ENCODE results near the gene KLRC3. TPM values are rescaled to one million over a fixed set of nuclear protein-coding genes. Genes with fewer than 3 reads are reported as not detected.
"Not testable (repeated sequence)": the region's sequence is repeated elsewhere in the genome, so short reads cannot be mapped to it uniquely, and the experiment has no call there.

KLRC3 gene
- total RNA-seq, 2 experiments from 2014 or later: 2.0 to 2.8 TPM

DNA sequence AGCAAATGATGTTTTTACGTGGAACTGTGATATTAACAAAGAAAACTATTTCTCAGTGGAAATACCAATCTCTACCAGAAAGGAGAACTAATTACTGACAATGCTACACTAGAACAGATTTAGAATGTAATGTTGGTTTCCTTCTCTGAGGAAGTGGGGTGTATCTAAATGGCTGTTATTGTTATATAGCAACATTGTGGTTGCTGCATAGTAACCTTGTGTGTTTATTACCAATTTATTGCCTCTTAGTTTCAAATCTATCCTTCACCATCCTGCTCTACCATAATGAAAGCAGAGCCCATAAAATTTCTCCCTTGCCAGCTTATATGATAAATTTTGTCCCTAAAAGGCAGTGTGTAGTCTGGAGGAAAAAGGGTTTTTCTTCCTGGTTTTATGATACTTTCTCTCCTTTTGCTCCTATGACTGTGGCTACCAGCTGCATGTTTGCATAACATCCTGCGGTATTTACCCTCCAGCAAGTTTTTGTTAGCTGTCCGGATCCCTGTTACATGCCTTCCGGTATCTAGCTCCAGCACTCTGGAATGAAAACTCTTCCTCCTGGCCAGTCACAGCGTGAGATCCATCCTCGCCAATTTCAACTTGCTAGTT, 24.9 kb downstream of the KLRC3 start:
- TF ChIP-seq, protein P1, sequence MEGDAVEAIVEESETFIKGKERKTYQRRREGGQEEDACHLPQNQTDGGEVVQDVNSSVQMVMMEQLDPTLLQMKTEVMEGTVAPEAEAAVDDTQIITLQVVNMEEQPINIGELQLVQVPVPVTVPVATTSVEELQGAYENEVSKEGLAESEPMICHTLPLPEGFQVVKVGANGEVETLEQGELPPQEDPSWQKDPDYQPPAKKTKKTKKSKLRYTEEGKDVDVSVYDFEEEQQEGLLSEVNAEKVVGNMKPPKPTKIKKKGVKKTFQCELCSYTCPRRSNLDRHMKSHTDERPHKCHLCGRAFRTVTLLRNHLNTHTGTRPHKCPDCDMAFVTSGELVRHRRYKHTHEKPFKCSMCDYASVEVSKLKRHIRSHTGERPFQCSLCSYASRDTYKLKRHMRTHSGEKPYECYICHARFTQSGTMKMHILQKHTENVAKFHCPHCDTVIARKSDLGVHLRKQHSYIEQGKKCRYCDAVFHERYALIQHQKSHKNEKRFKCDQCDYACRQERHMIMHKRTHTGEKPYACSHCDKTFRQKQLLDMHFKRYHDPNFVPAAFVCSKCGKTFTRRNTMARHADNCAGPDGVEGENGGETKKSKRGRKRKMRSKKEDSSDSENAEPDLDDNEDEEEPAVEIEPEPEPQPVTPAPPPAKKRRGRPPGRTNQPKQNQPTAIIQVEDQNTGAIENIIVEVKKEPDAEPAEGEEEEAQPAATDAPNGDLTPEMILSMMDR (IDR thresholded peaks at IDR 0.05): no peak
- CTCF ChIA-PET: interaction anchor here (0.6 to 2.6 kb wide), 3 partner anchors 10 to 243 kb away, joined by 3 to 13 read pairs (median 4); no protein-coding TSS in a partner anchor
- Mint-ChIP-seq H3K9me3 (peaks cover 6% of the 10 kb centered on the region), H3K27me3 (no peaks in the 10 kb centered on the region), H3K27ac (peak overlapping the region; percentile 97), H3K4me3 (peak overlapping the region; percentile 63), H3K36me3 (ENCODE audit: low read depth) (peaks cover 19% of the 10 kb centered on the region), H3K4me1 (ENCODE audit: low read depth) (peaks cover 64% of the 10 kb centered on the region)
- ATAC-seq (peak; percentile 45), DNase-seq (no peak)
- intact Hi-C loops (cut with micrococcal nuclease): loop anchor here (5.0 kb wide), 1 partner anchor 102 kb away; no protein-coding TSS in a partner anchor
- POLR2A ChIA-PET: interaction anchor here (1.1 to 2.6 kb wide), 4 partner anchors 9 to 163 kb away, joined by 3 to 19 read pairs (median 3); no protein-coding TSS in a partner anchor

DNA sequence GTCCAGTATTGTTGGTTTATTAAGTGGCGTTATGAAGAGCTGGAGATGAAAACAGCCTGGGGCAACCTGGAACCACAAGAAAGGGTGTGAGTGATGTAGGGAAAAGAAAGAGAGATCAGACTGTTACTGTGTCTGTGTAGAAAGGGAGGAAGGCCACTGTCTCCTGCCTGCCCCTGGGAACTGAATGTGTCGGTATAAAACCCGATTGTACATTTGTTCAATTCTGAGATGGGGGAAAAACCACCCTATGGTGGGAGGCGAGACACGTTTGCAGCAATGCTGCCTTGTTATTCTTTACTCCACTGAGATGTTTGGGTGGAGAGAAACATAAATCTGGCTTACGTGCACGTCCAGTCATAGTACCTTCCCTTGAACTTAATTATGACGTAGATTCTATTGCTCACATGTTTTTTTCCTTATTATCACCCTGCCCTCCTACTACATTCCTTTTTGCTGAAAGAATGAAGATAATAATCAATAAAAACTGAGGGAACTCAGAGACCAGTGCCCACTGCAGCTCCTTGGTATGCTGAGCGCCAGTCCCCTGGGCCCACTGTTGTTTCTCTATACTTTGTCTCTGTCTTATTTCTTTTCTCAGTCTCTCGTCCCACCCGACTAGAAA, 25.8 kb downstream of the KLRC3 start:
- peak; percentile 59 for ATAC-seq
- Mint-ChIP-seq H3K27ac (peak overlapping the region; percentile 97), H3K4me3 (peak overlapping the region; percentile 63), H3K4me1 (ENCODE audit: low read depth) (peaks cover 64% of the 10 kb centered on the region), H3K36me3 (ENCODE audit: low read depth) (peaks cover 14% of the 10 kb centered on the region)
- not testable (repeated sequence) for H3K9me3 Mint-ChIP-seq, H3K27me3 Mint-ChIP-seq
- ChIA-PET POLR2A (interaction anchor here (1.1 to 2.6 kb wide), 5 partner anchors 9 to 167 kb away, joined by 3 to 19 read pairs (median 3); no protein-coding TSS in a partner anchor), CTCF (interaction anchor here (0.7 to 1.4 kb wide), 3 partner anchors 28 to 356 kb away, joined by 3 to 5 read pairs (median 3); no protein-coding TSS in a partner anchor)
- peak; percentile 74 for DNase-seq
- intact Hi-C loops (cut with micrococcal nuclease): loop anchor here (5.0 kb wide), 2 partner anchors 103 to 163 kb away; no protein-coding TSS in a partner anchor

DNA sequence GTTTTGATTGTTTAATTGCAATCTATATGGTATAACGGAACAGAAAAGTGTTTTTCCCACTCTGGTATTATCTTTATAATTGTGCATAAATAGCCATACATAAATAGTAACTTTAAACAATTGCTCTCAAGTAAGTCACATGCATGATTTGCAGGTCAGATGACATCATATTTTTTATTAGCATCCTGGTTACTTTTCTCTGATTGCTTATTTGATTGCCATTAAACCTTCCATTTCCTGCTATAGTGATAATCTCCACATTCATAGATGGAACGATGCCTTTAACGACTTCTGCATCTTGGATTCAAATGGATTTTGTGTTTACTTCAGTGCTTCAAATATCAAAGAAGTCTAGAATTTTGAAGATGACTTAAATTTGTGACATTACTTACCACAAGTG, 27.1 kb downstream of the KLRC3 start:
- Mint-ChIP-seq H3K4me3 (peak overlapping the region; percentile 59), H3K4me1 (ENCODE audit: low read depth) (peaks cover 58% of the 10 kb centered on the region), H3K27me3 (no peaks in the 10 kb centered on the region), H3K27ac (peak overlapping the region; percentile 97), H3K9me3 (no peaks in the 10 kb centered on the region), H3K36me3 (ENCODE audit: low read depth) (peaks cover 21% of the 10 kb centered on the region)
- TF ChIP-seq, protein P1 (IDR thresholded peaks at IDR 0.05): no peak
- POLR2A ChIA-PET: interaction anchor here (0.9 to 3.4 kb wide), 8 partner anchors 8 to 165 kb away, joined by 3 to 35 read pairs (median 9); no protein-coding TSS in a partner anchor
- ATAC-seq: no peak
- CTCF ChIA-PET: interaction anchor here (0.8 to 1.4 kb wide), 4 partner anchors 14 to 89 kb away, joined by 3 to 5 read pairs (median 4); no protein-coding TSS in a partner anchor
- intact Hi-C loops (cut with micrococcal nuclease): loop anchor here (5.0 kb wide), 1 partner anchor 164 kb away; no protein-coding TSS in a partner anchor
- no peak for DNase-seq

DNA sequence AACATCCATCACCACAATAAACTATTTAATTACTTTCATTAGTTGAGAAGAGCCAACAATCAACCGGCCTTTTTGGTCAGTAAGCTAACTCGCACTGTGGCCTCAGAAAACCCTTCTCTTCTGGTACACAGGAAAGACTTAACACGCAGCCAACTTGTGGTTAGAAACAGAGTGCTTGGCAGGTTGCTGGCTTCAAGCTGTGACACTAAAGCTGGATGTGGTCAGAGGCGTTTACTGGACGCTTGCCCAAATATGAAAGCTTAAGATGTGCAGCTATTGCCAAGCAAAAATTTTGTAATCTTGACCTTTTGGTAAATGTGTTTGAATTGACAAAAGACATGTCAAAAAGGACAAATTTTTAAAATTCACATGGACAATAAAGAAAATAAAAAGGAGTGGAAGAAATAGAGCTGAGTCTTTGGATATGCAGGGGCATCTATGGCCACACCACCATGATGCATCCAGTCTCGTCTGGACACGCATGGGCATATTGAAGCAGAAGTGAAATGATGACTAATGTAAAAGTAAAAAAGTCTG, 27.9 kb downstream of the KLRC3 start:
- Mint-ChIP-seq H3K4me1 (ENCODE audit: low read depth) (peaks cover 51% of the 10 kb centered on the region), H3K4me3 (peak overlapping the region; percentile 67), H3K36me3 (ENCODE audit: low read depth) (peaks cover 24% of the 10 kb centered on the region), H3K27ac (peak overlapping the region; percentile 97), H3K9me3 (no peaks in the 10 kb centered on the region), H3K27me3 (no peaks in the 10 kb centered on the region)
- intact Hi-C loops (cut with micrococcal nuclease): loop anchor here (5.0 kb wide), 1 partner anchor 165 kb away; no protein-coding TSS in a partner anchor
- ATAC-seq (peak; percentile 41), DNase-seq (peak; percentile 73)
- CTCF ChIA-PET: interaction anchor here (1.1 to 3.1 kb wide), 5 partner anchors 15 to 169 kb away, joined by 3 to 20 read pairs (median 4); no protein-coding TSS in a partner anchor
- POLR2A ChIA-PET: interaction anchor here (0.9 to 3.4 kb wide), 6 partner anchors 27 to 634 kb away, joined by 3 to 35 read pairs (median 11); partner anchors contain the start of gene CD69
- TF ChIP-seq, protein P1 (IDR thresholded peaks at IDR 0.05): no peak

DNA sequence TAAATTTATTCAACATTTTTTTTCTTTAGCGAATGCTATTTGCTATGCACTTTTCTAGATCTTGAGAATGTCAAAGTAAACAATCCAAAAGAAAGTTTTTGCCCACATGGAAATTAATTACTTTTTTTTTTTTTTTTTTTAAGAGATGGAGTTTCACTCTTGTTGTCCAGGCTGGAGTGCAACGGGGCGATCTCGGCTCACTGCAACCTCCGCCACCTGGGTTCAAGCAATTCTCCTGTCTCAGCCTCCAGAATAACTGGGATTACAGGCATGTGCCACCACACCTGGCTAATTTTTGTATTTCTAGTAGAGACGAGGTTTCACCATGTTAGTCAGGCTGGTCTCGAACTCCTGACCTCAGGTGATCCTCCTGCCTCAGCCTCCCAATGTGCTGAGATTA, 29.4 kb downstream of the KLRC3 start:
- peak overlapping the region; percentile 97 for H3K27ac Mint-ChIP-seq
- not testable (repeated sequence) for ATAC-seq, H3K9me3 Mint-ChIP-seq, H3K27me3 Mint-ChIP-seq
- peaks cover 37% of the 10 kb centered on the region for H3K36me3 Mint-ChIP-seq (ENCODE audit: low read depth)
- peaks cover 46% of the 10 kb centered on the region for H3K4me1 Mint-ChIP-seq (ENCODE audit: low read depth)
- POLR2A ChIA-PET: interaction anchor here (0.6 to 3.4 kb wide), 10 partner anchors 13 to 717 kb away, joined by 3 to 35 read pairs (median 3); partner anchors contain the start of genes CD69, GABARAPL1 and MAGOHB
- DNase-seq: peak; percentile 41
- intact Hi-C loops (cut with micrococcal nuclease): loop anchor here (2.0 to 5.0 kb wide), 2 partner anchors 26 to 166 kb away; no protein-coding TSS in a partner anchor
- H3K4me3 Mint-ChIP-seq: peak overlapping the region; percentile 53
- CTCF ChIA-PET: interaction anchor here (1.0 to 3.1 kb wide), 3 partner anchors 25 to 168 kb away, joined by 3 to 20 read pairs (median 12); no protein-coding TSS in a partner anchor

Measured in activated CD8-positive, alpha-beta T cell treated with anti-CD3 and anti-CD28 coated beads for 36 hours (primary cell).